Measurements from ENCODE around the gene LMO3.
"Not testable (repeated sequence)": the region's sequence is repeated elsewhere in the genome, so short reads cannot be mapped to it uniquely, and the experiment has no call there.

LMO3 gene

DNA sequence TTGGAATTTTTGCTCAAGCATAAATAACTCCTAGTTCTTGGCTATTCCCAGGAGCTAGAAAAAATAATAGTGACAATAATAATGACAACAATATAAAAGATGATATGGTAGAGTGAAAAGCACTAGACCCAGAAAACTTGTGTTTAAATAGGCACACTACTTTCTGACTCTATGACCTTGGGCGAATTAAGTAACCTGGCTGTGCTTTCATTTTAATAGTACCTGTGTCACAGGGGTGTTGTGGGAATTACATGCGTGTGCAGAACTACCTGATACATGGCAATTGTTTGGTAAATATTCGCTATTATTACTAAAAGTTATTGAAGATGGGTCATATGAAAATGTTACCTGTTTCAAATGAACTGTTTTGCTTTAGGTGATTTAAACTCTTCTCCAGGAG, 60.1 kb downstream of the LMO3 start:
- no peak for DNase-seq (ENCODE audit: low read depth, low spot score)

DNA sequence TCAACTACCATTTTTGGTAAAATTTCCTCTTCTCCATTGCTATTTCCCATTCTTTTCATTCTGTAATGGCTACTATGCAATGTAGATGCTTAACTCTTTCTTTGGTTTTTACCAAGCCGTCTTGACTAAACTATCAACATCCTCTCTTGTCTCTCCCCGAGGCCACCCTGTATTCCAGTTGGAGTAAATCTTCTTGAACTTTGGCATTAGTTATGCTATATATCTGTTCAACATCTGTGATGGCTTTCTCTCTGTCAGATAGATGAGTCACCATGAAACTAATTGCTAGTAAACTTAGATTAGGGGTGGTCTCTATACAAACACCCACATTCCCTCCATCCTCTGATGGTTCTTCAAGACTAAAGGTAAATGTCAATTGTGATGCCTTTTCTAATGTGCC, 63.4 kb downstream of the LMO3 start:
- DNase-seq (ENCODE audit: low read depth, low spot score), result no peak

DNA sequence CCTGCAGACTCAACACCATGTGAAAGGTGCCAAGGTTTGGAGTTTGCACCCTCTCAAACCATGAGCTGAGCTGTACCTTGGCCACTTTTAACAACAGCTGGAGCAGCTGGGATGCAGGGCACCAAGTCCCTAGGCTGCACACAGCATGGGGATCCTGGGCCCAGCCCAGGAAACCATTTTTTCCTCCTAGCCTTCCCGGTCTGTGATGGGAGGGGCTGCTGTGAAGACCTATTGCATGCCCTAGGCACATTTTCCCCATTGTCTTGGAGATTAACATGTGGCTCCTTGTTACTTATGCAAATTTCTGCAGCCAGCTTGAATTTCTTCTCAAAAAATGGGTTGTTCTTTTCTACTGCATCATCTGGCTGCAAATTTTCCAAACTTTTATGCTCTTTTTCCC, 68.3 kb downstream of the LMO3 start:
- not testable (repeated sequence) for DNase-seq (ENCODE audit: low read depth, low spot score)

DNA sequence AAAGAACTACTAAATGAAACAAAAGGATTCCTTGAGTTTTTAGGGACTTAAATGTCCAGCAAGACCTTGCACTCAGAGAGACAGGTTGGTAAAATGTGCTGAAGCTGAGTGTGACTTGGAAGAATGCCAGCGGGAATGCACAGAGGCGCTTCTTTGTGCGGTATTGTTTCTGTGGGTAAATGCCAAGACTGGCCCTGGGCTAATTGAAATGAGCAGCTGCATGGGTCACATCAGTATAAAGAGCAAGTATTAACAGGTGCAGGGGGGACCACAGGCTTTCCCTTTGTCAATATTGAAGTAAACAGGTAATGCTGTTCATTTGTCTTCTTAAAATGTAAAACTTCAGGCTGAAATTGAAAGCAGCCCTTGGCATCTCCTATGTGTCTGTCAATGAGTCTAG, 74.3 kb downstream of the LMO3 start:
- peak; percentile 22 for DNase-seq (ENCODE audit: low read depth, low spot score)

DNA sequence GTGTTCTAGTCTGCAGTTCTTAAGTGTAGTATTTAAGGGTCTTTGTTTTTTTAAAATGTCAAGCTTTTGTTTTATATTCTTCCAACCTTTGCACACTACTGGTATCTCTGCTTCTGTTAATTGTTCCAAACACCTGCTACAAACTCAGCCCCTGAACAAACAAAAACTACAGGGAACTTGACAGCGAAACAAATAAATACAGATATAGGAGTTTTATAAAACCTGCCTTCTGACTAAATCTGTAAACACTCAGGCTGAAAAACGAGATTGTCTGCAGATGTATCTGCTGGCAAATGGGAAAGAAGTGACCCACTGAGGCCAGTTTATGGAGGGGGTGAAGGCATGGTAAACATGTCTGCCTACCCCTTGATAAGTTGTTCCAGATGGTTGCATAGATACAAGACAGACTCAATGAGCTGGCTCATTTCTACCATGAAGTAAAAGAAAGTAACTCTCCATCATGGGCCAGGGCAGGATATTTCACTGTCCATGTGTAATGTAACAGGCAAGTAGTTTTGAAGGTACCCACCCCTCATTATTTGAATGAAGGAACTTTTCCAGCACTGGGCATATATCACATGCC, 75.6 kb downstream of the LMO3 start:
- DNase-seq (ENCODE audit: low read depth, low spot score), result no peak

DNA sequence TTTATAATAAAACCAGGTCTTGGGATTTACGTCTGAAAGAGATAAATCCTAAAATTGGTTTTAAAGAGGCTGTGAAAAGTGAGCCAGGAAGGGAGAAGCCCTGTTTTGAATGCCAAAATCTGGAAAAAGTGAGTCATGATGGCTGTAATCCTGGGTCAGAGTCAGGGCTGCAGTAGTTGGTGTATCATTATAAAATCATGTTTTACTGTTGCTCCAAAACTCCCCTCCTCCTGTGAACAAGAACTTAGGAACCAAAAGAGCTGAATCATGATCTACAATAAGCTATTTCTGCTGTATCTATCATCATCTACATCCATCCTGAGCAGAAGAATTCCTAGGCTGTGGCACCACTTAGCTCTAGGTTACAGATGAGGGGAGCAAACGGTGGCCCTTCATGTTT, 79.3 kb downstream of the LMO3 start:
- peak; percentile 33 for DNase-seq (ENCODE audit: low read depth, low spot score)

DNA sequence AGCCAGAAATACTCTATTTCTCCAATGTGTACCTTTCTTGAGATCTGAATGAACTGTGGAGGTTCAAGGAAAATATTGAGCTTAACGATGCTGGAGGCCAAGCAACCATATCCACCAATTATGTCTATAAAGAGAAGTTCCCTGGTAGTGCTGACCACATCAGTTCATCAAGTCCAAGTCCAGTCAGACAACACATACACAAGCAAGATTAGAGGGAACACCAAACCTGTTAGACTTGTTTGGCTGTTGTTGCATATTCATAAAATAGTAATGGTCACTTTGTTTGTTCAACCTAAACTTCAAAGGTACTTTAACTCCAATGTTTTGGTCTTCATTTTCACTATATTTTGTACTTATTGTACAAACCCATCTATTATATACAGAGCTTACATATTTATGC, 81.6 kb downstream of the LMO3 start:
- no peak for DNase-seq (ENCODE audit: low read depth, low spot score)

DNA sequence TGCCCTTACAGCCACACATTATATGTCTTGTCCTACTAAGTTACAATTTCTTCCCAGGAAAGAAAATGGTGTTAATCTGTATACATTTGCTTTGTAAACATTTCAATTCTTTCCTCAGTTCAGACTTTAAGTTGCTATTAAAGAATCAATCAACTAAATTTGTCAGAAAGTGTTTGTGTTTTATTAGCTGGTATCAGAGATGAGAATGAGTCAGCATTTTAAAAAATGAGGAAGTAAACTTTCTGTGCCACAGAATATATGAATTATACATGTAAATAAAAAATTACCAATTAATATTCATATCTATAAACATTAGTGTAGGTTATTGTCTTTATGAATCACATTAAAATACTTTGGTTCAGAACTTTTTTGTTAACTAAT, 82.0 kb downstream of the LMO3 start:
- DNase-seq (ENCODE audit: low read depth, low spot score), result no peak

DNA sequence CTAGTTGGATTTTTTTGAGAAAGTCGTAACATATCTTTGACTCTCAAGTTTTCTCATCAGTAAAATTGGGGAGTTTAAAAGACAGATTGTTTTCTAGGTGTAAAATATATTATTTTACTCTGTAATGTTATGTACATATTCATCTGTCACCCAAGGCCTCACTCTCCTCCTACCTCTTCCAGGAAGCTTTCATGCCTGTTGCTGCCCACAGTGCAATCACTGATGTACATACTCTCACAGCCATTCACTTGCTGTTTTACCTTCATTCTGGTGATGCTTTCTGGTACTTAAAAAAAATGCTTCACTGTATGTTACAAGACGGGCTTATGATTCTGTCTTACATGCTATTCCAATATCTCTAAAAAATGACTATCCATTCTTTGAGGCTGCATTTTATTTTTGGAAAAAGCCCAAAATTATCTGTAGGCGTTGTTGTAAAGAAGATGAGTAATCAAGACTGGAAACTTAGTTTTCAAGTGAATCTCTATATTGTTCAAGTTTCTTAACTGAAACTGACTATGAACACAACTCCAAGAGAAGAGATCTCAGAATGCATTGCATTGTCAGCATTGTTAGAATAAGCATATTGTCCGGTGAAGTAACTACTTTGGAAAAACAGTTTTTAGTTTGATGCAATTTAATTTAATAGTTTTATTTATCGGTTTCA, 82.5 kb downstream of the LMO3 start:
- DNase-seq (ENCODE audit: low read depth, low spot score), result no peak

DNA sequence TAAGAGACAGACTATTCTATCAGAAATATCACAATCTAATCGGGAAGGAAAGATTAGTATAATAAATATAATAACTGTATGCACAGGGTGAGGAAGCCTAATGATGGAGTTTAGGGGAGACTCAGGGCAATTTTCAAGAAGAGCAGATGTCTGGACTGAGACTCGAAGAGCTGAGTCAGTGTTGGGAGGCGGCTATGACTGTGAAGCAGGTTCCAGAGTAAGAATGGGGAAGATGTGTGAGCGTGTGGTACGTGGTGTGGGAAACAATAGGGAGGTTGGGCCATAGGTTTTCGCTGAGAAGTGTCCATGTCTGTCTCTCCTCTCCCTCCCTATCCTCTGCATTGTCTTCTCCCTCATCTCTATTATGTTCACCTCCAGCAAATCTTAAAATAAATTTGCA, 85.6 kb downstream of the LMO3 start:
- DNase-seq (ENCODE audit: low read depth, low spot score), result no peak

DNA sequence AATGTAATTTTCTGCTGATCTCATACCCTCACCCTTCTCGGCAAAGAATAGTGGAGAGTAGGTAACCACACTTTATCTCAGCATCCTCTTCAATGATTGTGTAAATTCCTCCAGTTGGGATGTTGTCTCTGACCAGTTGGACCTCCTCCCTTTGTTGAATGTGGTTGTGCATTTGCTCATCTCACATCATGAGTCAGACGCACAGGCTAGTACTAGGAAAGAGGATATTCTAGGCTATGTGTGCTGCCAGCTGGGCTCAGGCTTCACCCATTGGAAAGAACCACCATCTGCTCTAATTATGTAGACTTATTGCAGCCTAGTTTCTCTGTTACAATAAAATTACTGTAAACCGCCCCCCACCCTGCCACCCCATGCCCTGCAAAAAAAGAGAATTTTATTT, 90.3 kb downstream of the LMO3 start:
- DNase-seq (ENCODE audit: low read depth, low spot score), result no peak

DNA sequence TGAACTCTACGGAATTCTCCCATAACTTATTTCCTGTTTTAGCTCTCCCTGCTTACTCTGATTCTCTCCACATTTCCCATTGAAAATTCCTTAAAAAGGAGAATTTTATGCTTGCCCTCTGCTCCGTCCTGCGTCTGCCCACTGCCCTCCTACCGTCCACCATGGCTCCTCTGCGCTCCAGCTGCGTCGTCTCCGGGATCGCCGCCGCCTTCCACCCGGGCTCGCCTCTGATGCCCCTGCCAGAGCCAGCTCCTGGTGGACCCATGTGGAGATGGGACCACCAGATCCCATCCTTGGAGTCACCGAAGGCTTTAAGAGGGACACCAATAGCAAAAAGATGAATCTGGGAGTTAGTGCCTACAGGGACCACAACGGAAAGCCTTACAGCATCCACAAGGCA, 92.7 kb downstream of the LMO3 start:
- no peak for DNase-seq (ENCODE audit: low read depth, low spot score)

DNA sequence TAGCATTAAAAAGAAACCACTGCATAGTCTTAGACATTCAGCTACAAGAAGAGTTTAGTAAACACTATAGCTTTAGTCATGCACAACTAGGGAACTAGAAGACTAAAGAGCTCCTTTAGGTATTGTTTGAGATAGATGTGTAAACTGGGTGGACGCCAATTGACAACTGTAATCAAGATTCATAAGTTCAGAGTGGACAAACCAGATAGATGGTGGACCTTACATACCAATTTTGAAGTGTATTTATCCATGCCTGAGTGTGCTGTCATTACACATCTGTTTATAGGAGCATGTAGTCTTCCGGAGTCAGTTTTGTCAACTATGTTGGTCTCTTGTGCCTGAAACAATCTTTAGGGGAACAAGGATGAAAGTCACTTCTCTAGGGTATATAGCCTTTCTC, 96.6 kb downstream of the LMO3 start:
- DNase-seq (ENCODE audit: low read depth, low spot score), result no peak

DNA sequence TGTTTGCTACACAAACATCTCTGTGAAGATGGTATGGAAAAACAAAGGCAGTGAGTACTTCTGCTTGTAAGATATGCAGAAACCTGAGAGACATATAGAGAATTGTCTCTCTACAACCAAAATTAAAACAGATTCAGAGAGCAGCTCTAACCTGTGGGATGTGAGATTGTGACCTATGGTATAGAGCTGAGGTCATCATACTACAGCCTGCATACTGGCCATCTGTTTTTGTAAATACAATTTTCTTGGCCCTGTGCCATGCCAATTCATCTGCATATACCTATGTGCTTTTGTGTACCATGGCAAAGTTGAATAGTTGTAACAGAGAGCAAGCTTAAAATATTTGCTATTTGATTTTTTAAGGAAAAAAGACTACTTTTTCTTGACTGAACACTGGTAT, 99.6 kb downstream of the LMO3 start:
- no peak for DNase-seq (ENCODE audit: low read depth, low spot score)

DNA sequence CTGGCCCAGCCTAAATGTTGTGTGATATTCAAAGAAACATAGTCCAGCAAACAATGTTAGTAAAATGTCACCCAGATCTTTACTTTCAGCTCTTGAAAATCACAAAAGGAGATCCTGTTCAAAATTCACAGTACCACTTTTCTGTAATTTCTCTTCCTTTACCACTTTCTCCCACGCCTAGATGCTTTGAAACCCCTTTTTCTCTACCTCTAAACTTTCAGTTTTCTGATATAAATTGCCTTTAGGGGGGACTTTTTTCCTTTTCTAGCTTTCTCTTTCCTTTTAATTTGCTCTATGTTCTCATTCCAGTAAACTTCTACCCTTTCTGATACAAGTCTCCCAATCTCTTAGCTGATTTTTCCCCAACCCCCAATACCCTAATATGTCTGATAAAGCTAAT, 101.8 kb downstream of the LMO3 start:
- no peak for DNase-seq (ENCODE audit: low read depth, low spot score)

DNA sequence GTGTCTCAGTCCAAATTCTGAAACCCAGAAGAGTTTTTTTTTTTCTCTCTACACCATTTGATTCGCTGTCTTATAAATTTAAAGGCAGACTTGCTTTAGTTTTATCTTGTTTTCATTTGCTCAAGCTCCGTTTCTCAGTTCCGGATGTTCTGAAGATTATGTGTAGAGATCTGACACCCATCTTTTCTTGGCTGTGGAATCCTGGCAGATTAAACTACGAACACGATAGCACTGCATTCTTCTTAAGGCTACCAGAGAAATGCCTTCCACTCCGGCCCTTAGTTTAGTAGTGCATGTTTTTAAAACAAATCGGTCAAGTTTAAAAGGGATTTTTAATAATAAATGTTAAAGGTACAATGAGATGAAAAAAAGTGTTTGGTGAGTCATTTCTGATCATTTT, 106.4 kb downstream of the LMO3 start:
- DNase-seq (ENCODE audit: low read depth, low spot score), result no peak
